ENCODE data around the gene PLA2G2C. TPM values are rescaled to one million over a fixed set of nuclear protein-coding genes. Genes with fewer than 3 reads are reported as not detected.
"Not testable (repeated sequence)": the region's sequence is repeated elsewhere in the genome, so short reads cannot be mapped to it uniquely, and the experiment has no call there.

Gene PLA2G2C
- total and polyA plus RNA-seq, 4 donors = not detected

DNA sequence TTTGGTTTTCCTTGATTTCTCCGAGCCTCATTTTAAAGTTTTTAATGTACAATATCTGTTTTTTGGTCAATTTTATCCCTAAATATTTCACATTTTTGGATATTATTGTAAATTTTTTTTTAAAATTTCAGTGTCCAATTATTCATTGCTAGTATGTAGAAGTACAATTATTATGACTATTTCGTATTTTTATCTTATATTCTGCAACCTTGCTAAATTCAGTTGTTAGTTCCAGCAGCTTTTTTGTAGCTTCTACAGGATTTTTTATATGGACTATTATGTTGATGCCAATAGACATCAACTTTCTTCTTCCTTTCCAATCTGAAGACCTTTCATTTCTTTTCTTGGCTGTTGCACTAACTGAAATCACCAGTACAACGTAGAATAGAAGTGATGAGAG lies 51.3 kb downstream of the PLA2G2C start:
- no peaks in the 10 kb centered on the region for H3K4me1 ChIP-seq (ENCODE audit: control insufficient read depth in 4 of 4, insufficient read depth in 4 of 4, low read length in 3 of 4)
- no peak for DNase-seq (ENCODE audit: low spot score)
- no peak overlapping the region for H3K4me3 ChIP-seq (ENCODE audit: low read depth in 1 of 3, low read length in 3 of 3)
- H3K36me3 ChIP-seq (ENCODE audit: control insufficient read depth in 4 of 4, insufficient read depth in 3 of 4, low read depth in 1 of 4, low read length in 3 of 4) = no peaks in the 10 kb centered on the region
- no peak overlapping the region for H3K27ac ChIP-seq (ENCODE audit: low read depth in 1 of 2, low read length in 2 of 2)
- TF ChIP-seq YY1 (IDR thresholded peaks at IDR 0.05) (no peak), HNF4A (conservative IDR thresholded peaks at IDR 0.05) (no peak), SP1 (IDR thresholded peaks at IDR 0.05) (no peak), JUND (IDR thresholded peaks at IDR 0.05) (no peak), RXRA (IDR thresholded peaks at IDR 0.05) (no peak), GABPA (IDR thresholded peaks at IDR 0.05 in 1 of 2, conservative IDR thresholded peaks at IDR 0.05 in 1 of 2) (no peak), EGR1 (IDR thresholded peaks at IDR 0.05; ENCODE audit: low read depth in 2 of 2) (no peak), HNF4G (IDR thresholded peaks at IDR 0.05) (no peak), RAD21 (IDR thresholded peaks at IDR 0.05) (no peak), FOXA1 (IDR thresholded peaks at IDR 0.05) (no peak), FOXA2 (IDR thresholded peaks at IDR 0.05) (no peak), TAF1 (conservative IDR thresholded peaks at IDR 0.05) (no peak)
- TF ChIP-seq, protein P1, sequence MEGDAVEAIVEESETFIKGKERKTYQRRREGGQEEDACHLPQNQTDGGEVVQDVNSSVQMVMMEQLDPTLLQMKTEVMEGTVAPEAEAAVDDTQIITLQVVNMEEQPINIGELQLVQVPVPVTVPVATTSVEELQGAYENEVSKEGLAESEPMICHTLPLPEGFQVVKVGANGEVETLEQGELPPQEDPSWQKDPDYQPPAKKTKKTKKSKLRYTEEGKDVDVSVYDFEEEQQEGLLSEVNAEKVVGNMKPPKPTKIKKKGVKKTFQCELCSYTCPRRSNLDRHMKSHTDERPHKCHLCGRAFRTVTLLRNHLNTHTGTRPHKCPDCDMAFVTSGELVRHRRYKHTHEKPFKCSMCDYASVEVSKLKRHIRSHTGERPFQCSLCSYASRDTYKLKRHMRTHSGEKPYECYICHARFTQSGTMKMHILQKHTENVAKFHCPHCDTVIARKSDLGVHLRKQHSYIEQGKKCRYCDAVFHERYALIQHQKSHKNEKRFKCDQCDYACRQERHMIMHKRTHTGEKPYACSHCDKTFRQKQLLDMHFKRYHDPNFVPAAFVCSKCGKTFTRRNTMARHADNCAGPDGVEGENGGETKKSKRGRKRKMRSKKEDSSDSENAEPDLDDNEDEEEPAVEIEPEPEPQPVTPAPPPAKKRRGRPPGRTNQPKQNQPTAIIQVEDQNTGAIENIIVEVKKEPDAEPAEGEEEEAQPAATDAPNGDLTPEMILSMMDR (IDR thresholded peaks at IDR 0.05; ENCODE audit: low read depth, low read length, missing input control) = no peak
- TF ChIP-seq, protein P2, sequence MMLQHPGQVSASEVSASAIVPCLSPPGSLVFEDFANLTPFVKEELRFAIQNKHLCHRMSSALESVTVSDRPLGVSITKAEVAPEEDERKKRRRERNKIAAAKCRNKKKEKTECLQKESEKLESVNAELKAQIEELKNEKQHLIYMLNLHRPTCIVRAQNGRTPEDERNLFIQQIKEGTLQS (IDR thresholded peaks at IDR 0.05) = no peak
- TF ChIP-seq, protein P3, sequence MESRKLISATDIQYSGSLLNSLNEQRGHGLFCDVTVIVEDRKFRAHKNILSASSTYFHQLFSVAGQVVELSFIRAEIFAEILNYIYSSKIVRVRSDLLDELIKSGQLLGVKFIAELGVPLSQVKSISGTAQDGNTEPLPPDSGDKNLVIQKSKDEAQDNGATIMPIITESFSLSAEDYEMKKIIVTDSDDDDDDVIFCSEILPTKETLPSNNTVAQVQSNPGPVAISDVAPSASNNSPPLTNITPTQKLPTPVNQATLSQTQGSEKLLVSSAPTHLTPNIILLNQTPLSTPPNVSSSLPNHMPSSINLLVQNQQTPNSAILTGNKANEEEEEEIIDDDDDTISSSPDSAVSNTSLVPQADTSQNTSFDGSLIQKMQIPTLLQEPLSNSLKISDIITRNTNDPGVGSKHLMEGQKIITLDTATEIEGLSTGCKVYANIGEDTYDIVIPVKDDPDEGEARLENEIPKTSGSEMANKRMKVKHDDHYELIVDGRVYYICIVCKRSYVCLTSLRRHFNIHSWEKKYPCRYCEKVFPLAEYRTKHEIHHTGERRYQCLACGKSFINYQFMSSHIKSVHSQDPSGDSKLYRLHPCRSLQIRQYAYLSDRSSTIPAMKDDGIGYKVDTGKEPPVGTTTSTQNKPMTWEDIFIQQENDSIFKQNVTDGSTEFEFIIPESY (IDR thresholded peaks at IDR 0.05) = no peak
- TF ChIP-seq, protein P4, sequence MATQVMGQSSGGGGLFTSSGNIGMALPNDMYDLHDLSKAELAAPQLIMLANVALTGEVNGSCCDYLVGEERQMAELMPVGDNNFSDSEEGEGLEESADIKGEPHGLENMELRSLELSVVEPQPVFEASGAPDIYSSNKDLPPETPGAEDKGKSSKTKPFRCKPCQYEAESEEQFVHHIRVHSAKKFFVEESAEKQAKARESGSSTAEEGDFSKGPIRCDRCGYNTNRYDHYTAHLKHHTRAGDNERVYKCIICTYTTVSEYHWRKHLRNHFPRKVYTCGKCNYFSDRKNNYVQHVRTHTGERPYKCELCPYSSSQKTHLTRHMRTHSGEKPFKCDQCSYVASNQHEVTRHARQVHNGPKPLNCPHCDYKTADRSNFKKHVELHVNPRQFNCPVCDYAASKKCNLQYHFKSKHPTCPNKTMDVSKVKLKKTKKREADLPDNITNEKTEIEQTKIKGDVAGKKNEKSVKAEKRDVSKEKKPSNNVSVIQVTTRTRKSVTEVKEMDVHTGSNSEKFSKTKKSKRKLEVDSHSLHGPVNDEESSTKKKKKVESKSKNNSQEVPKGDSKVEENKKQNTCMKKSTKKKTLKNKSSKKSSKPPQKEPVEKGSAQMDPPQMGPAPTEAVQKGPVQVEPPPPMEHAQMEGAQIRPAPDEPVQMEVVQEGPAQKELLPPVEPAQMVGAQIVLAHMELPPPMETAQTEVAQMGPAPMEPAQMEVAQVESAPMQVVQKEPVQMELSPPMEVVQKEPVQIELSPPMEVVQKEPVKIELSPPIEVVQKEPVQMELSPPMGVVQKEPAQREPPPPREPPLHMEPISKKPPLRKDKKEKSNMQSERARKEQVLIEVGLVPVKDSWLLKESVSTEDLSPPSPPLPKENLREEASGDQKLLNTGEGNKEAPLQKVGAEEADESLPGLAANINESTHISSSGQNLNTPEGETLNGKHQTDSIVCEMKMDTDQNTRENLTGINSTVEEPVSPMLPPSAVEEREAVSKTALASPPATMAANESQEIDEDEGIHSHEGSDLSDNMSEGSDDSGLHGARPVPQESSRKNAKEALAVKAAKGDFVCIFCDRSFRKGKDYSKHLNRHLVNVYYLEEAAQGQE (IDR thresholded peaks at IDR 0.05) = no peak
- TF ChIP-seq, protein P5, sequence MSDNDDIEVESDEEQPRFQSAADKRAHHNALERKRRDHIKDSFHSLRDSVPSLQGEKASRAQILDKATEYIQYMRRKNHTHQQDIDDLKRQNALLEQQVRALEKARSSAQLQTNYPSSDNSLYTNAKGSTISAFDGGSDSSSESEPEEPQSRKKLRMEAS (IDR thresholded peaks at IDR 0.05) = no peak
- H3K27me3 ChIP-seq (ENCODE audit: control insufficient read depth in 4 of 4, insufficient read depth in 4 of 4, low read length in 3 of 4) = no peaks in the 10 kb centered on the region
- 91% methylated on average over 3 of the region's 3 CpGs for WGBS
- H3K9ac ChIP-seq (ENCODE audit: low read depth in 1 of 2, low read length in 2 of 2) = no peak overlapping the region
- H3K9me3 ChIP-seq (ENCODE audit: control insufficient read depth in 4 of 4, low read length in 3 of 4) = no peaks in the 10 kb centered on the region

DNA sequence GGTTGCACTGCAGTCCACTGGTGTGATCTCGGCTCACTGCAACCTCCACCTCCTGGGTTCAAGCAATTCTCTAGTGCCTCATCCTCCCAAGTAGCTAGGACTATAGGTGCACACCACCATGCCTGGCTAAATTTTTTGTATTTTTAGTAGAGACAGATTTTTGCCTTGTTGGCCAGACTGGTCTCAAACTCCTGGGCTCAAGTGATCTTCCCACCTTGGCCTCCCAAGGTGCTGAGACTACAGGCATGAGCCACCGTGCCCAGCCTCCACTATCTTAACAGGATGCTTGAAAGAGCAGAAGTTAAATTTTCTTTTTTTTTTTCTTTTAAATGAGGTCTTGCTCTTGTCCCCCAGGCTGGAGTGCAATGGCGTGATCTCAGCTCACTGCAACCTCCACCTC lies 55.8 kb downstream of the PLA2G2C start:
- not testable (repeated sequence) for H3K36me3 ChIP-seq (ENCODE audit: control insufficient read depth in 4 of 4, insufficient read depth in 3 of 4, low read depth in 1 of 4, low read length in 3 of 4); H3K4me3 ChIP-seq (ENCODE audit: low read depth in 1 of 3, low read length in 3 of 3); H3K9ac ChIP-seq (ENCODE audit: low read depth in 1 of 2, low read length in 2 of 2); H3K9me3 ChIP-seq (ENCODE audit: control insufficient read depth in 4 of 4, low read length in 3 of 4); H3K4me1 ChIP-seq (ENCODE audit: control insufficient read depth in 4 of 4, insufficient read depth in 4 of 4, low read length in 3 of 4); H3K27me3 ChIP-seq (ENCODE audit: control insufficient read depth in 4 of 4, insufficient read depth in 4 of 4, low read length in 3 of 4); H3K27ac ChIP-seq (ENCODE audit: low read depth in 1 of 2, low read length in 2 of 2); DNase-seq (ENCODE audit: low spot score)
- WGBS = 86% methylated on average over 3 of the region's 3 CpGs
